ENCODE results near the gene ZNF653.

DNA sequence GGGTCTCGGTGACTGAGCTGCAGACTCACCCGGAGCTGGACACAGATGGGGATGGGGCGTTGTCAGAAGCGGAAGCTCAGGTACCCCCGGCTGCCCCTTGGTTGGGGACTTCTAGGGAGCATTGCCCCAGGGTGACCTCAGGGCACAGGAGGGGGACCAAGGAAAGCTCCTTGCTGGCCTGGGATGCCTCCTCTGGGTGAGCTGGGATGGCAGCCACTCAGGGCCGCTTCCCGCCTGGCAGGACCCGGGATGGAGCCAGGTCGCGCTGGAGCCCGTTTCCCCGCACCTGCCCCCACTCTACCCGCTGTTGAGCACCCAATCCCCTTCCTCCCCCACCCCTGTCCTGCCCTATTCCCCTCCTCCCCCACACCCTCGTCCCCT, 59.4 kb downstream of the ZNF653 start:
- TF ChIP-seq, protein P1, sequence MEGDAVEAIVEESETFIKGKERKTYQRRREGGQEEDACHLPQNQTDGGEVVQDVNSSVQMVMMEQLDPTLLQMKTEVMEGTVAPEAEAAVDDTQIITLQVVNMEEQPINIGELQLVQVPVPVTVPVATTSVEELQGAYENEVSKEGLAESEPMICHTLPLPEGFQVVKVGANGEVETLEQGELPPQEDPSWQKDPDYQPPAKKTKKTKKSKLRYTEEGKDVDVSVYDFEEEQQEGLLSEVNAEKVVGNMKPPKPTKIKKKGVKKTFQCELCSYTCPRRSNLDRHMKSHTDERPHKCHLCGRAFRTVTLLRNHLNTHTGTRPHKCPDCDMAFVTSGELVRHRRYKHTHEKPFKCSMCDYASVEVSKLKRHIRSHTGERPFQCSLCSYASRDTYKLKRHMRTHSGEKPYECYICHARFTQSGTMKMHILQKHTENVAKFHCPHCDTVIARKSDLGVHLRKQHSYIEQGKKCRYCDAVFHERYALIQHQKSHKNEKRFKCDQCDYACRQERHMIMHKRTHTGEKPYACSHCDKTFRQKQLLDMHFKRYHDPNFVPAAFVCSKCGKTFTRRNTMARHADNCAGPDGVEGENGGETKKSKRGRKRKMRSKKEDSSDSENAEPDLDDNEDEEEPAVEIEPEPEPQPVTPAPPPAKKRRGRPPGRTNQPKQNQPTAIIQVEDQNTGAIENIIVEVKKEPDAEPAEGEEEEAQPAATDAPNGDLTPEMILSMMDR (IDR thresholded peaks at IDR 0.05), result no peak
- TF ChIP-seq POLR2A (IDR thresholded peaks at IDR 0.05), result no peak

Measured in heart left ventricle (tissue), 13 donors.